K562 (cell line): ENCODE data around the gene CISD3. TPM values are rescaled to one million over a fixed set of nuclear protein-coding genes. Genes with fewer than 3 reads are reported as not detected.

Experiments used
- BRCA1 ChIP-seq, 2 experiments: fragments of 450-650 bp in 1 of 2; sonication (generic) in 1 of 2; formaldehyde crosslinking in 1 of 2; IDR thresholded peaks; 2 replicates each; pipeline versions ENCODE4 v1.5.0 to v1.6.1; 2017 to 2020; ENCODE audit warnings: mild to moderate bottlenecking in 1 of 2, missing genetic modification reagents in 1 of 2
- CBFA2T3 ChIP-seq: fragments of 450-650 bp; IDR thresholded peaks from 2 replicates; pipeline ENCODE4 v1.6.1; 2017
- KDM1A ChIP-seq, 2 experiments: fragments of 450-650 bp; IDR thresholded peaks; 2 replicates each; pipeline ENCODE4 v1.6.1; 2016; ENCODE audit warnings: mild to moderate bottlenecking in 2 of 2
- PREB ChIP-seq: sonication (generic); formaldehyde crosslinking; IDR thresholded peaks from 2 replicates; pipeline ENCODE4 v1.8.1; 2023; ENCODE audit warnings: mild to moderate bottlenecking, missing genetic modification reagents
- SP1 ChIP-seq: sonication (generic); formaldehyde crosslinking; IDR thresholded peaks from 2 replicates; pipeline ENCODE4 v1.8.1; 2022; ENCODE audit warnings: mild to moderate bottlenecking, missing genetic modification reagents
- TCF3 ChIP-seq: sonication (generic); formaldehyde crosslinking; IDR thresholded peaks from 2 replicates; pipeline ENCODE4 v1.4.0; 2020; ENCODE audit warnings: mild to moderate bottlenecking, missing genetic modification reagents
- ZBTB34 ChIP-seq: fragments of 250-450 bp; sonication (Bioruptor Pico); IDR thresholded peaks from 2 replicates; pipeline ENCODE4 v1.8.0; 2021; ENCODE audit warnings: mild to moderate bottlenecking, moderate library complexity
- ZBTB40 ChIP-seq, 2 experiments: fragments of 450-650 bp in 1 of 2; sonication (generic) in 1 of 2; formaldehyde crosslinking in 1 of 2; IDR thresholded peaks; 2 replicates each; pipeline versions ENCODE4 v1.7.1 to v1.9.0; 2016 to 2022; ENCODE audit warnings: inconsistent platforms in 1 of 2, mild to moderate bottlenecking in 1 of 2, missing genetic modification reagents in 1 of 2
- ZHX1 ChIP-seq: fragments of 150-350 bp; conservative IDR thresholded peaks from 2 replicates; pipeline ENCODE4 v1.6.1; 2014; ENCODE audit warnings: low read length
- ZNF316 ChIP-seq: fragments of 450-650 bp; IDR thresholded peaks from 2 replicates; pipeline ENCODE4 v1.6.1; 2016
- ZNF785 ChIP-seq: fragments of 250-450 bp; sonication (Bioruptor Pico); IDR thresholded peaks from 2 replicates; pipeline ENCODE4 v1.4.0; 2020; ENCODE audit warnings: mild to moderate bottlenecking
- polyA plus RNA-seq, 8 experiments: library from polyadenylated mRNA; depleted of rRNA in 4 of 8; stranded (reverse) in 5 of 8; unstranded in 3 of 8; fragments of >200 nt; fragmentation: Nextera tagmentation in 2 of 8; fragmentation: Illumina TruSeq in 1 of 8; extraction: Ambion mirVana in 2 of 8; extraction: Trizol in 1 of 8; gene quantifications; 2 replicates each; pipeline versions ENCODE4 v1.2.1 to v1.2.3, GENCODE V29; 2011 to 2014; ENCODE audit warnings: inconsistent platforms in 1 of 8, missing spikeins in 1 of 8
- total RNA-seq, 7 experiments: library from RNA; depleted of rRNA in 6 of 7; stranded (reverse); fragments of >200 nt in 6 of 7; fragmentation: Illumina TruSeq in 2 of 7; extraction: Trizol in 2 of 7; gene quantifications; 2 replicates each; pipeline versions ENCODE4 v1.2.1 to v1.2.3, GENCODE V29; 2011 to 2021; ENCODE audit warnings: low replicate concordance in 1 of 7

CISD3 gene
- total and polyA plus RNA-seq, 9 of the 15 experiments (the other 6 are each of a cell fraction or from before 2014, with no cell fraction given) = 5.0 to 60.7 (median 15.7) TPM

- TF ChIP-seq ZBTB40 (IDR thresholded peaks at IDR 0.05) = no peak
- no peak for TF ChIP-seq ZBTB40 (CRISPR knock-in tag; IDR thresholded peaks at IDR 0.05)
- TF ChIP-seq TCF3 (CRISPR knock-in tag) = no peak
- TF ChIP-seq ZBTB34 (CRISPR knock-in tag) = no peak
- TF ChIP-seq ZNF785 (CRISPR knock-in tag) = no peak
- no peak for TF ChIP-seq BRCA1 (IDR thresholded peaks at IDR 0.05)
- TF ChIP-seq BRCA1 (CRISPR knock-in tag; IDR thresholded peaks at IDR 0.05) = no peak
- no peak for TF ChIP-seq KDM1A (IDR thresholded peaks at IDR 0.05)
- no peak for TF ChIP-seq ZNF316
- TF ChIP-seq PREB (CRISPR knock-in tag) = no peak
- no peak for TF ChIP-seq CBFA2T3
- no peak for TF ChIP-seq SP1 (CRISPR knock-in tag)
- TF ChIP-seq ZHX1 = no peak
Observed at GRCh38 chr17:38729886-38730525, at the start of gene CISD3 (continued).
